ENCODE measurements around the gene FAM151B.

Gene FAM151B

GRCh38 chr5:80502800-80503199 lies 14.9 kb downstream of the FAM151B start:
- H3K4me3 ChIP-seq (ENCODE audit: control insufficient read depth, low read depth, low read length): no peak overlapping the region
- no peak for TF ChIP-seq CTCF (IDR thresholded peaks at IDR 0.05; ENCODE audit: control insufficient read depth, insufficient read depth, low read depth, low read length, missing control alignments)
- no peak for DNase-seq (ENCODE audit: low read depth)

- TF ChIP-seq CTCF (IDR thresholded peaks at IDR 0.05; ENCODE audit: control insufficient read depth, insufficient read depth, low read depth, low read length, missing control alignments): no peak
- no peak overlapping the region for H3K4me3 ChIP-seq (ENCODE audit: control insufficient read depth, low read depth, low read length)
- DNase-seq (ENCODE audit: low read depth): no peak
Measured at GRCh38 chr5:80503641-80504040, 15.7 kb downstream of the FAM151B start.

- DNase-seq (ENCODE audit: low read depth): no peak
- TF ChIP-seq CTCF (IDR thresholded peaks at IDR 0.05; ENCODE audit: control insufficient read depth, insufficient read depth, low read depth, low read length, missing control alignments): no peak
- no peak overlapping the region for H3K4me3 ChIP-seq (ENCODE audit: control insufficient read depth, low read depth, low read length)
Measured at GRCh38 chr5:80504833-80505232, 16.9 kb downstream of the FAM151B start.

- no peak for DNase-seq (ENCODE audit: low read depth)
- H3K4me3 ChIP-seq (ENCODE audit: control insufficient read depth, low read depth, low read length): no peak overlapping the region
- no peak for TF ChIP-seq CTCF (IDR thresholded peaks at IDR 0.05; ENCODE audit: control insufficient read depth, insufficient read depth, low read depth, low read length, missing control alignments)
Measured at GRCh38 chr5:80507663-80508062, 19.8 kb downstream of the FAM151B start.

- no peak overlapping the region for H3K4me3 ChIP-seq (ENCODE audit: control insufficient read depth, low read depth, low read length)
- no peak for DNase-seq (ENCODE audit: low read depth)
- no peak for TF ChIP-seq CTCF (IDR thresholded peaks at IDR 0.05; ENCODE audit: control insufficient read depth, insufficient read depth, low read depth, low read length, missing control alignments)
Measured at GRCh38 chr5:80508844-80509243, 20.9 kb downstream of the FAM151B start.

GRCh38 chr5:80509362-80509761 lies 21.5 kb downstream of the FAM151B start:
- no peak overlapping the region for H3K4me3 ChIP-seq (ENCODE audit: control insufficient read depth, low read depth, low read length)
- no peak for DNase-seq (ENCODE audit: low read depth)
- no peak for TF ChIP-seq CTCF (IDR thresholded peaks at IDR 0.05; ENCODE audit: control insufficient read depth, insufficient read depth, low read depth, low read length, missing control alignments)

GRCh38 chr5:80516826-80517225 lies 28.9 kb downstream of the FAM151B start:
- DNase-seq (ENCODE audit: low read depth): peak; percentile 59

More at GRCh38 chr5:80516826-80517225, 28.9 kb downstream of the FAM151B start:
- no peak overlapping the region for H3K4me3 ChIP-seq (ENCODE audit: control insufficient read depth, low read depth, low read length)
- no peak for TF ChIP-seq CTCF (IDR thresholded peaks at IDR 0.05; ENCODE audit: control insufficient read depth, insufficient read depth, low read depth, low read length, missing control alignments)

All from AG09309 (cell line).